SU-DHL-6 (cell line): Measurements from ENCODE around the gene BICC1.

ENCODE experiments used
- H2AFZ ChIP-seq: fragments of 200-600 bp; sonication (generic); 2 replicates; pipeline ENCODE4 v1.6.1; 2014; ENCODE audit warnings: low read depth, mild to moderate bottlenecking, moderate library complexity, mixed read lengths, antibody characterized with exemption, low read length; ENCODE audit not compliant: severe bottlenecking
- H3F3A ChIP-seq: fragments of 200-600 bp; shearing (Covaris generic); 2 replicates; pipeline ENCODE4 v1.6.0; 2016; ENCODE audit warnings: antibody characterized with exemption, mild to moderate bottlenecking; ENCODE audit not compliant: insufficient read depth
- H3K27ac ChIP-seq: fragments of 200-600 bp; sonication (generic); 2 replicates; pipeline ENCODE4 v1.5.1; 2016; ENCODE audit warnings: low read depth, mild to moderate bottlenecking, low read length, moderate library complexity, mixed read lengths
- H3K27me3 ChIP-seq: fragments of 200-600 bp; sonication (generic), shearing (Covaris generic); 2 replicates; pipeline ENCODE4 v1.6.0; 2014; ENCODE audit warnings: mild to moderate bottlenecking, low read length
- H3K36me3 ChIP-seq: fragments of 200-600 bp; sonication (generic); 2 replicates; pipeline ENCODE4 v1.6.1; 2014; ENCODE audit warnings: mild to moderate bottlenecking, low read length, mixed read lengths
- H3K4me2 ChIP-seq: fragments of 300-600, 200-600 bp; shearing (Covaris generic), sonication (generic); 2 replicates; pipeline ENCODE4 v1.6.0; 2014; ENCODE audit warnings: low read length, low read depth, mild to moderate bottlenecking; ENCODE audit not compliant: poor library complexity, severe bottlenecking
- H3K4me3 ChIP-seq: fragments of 200-600 bp; sonication (generic); 2 replicates; pipeline ENCODE4 v1.5.1; 2014; ENCODE audit warnings: antibody characterized with exemption, low read length, mild to moderate bottlenecking, mixed read lengths; ENCODE audit not compliant: insufficient read depth, poor library complexity, severe bottlenecking
- H3K79me2 ChIP-seq: fragments of 200-600 bp; sonication (generic); 2 replicates; pipeline ENCODE4 v1.6.1; 2014; ENCODE audit warnings: mild to moderate bottlenecking, low read length, moderate library complexity; ENCODE audit not compliant: insufficient read depth
- H3K9ac ChIP-seq: fragments of 200-600 bp; sonication (generic); 2 replicates; pipeline ENCODE4 v1.7.0; 2014; ENCODE audit warnings: mild to moderate bottlenecking, low read length
- H3K9me2 ChIP-seq: fragments of 200-600 bp; sonication (generic); replicated peaks from 2 replicates; pipeline ENCODE4 v1.6.1; 2014; ENCODE audit warnings: low read length; ENCODE audit not compliant: insufficient read depth
- H3K9me3 ChIP-seq: fragments of 200-600 bp; sonication (generic); 2 replicates; pipeline ENCODE4 v1.6.1; 2014; ENCODE audit warnings: low read length, mixed read lengths; ENCODE audit not compliant: insufficient read depth
- H4K20me1 ChIP-seq: fragments of 200-600 bp; sonication (generic); 2 replicates; pipeline ENCODE4 v1.6.1; 2014; ENCODE audit warnings: low read depth, mild to moderate bottlenecking, antibody characterized with exemption, low read length, moderate library complexity, mixed read lengths
- CTCF ChIP-seq: fragments of 200-600 bp; sonication (generic); IDR thresholded peaks from one replicate; pipeline ENCODE4 v1.5.1; 2017; ENCODE audit warnings: antibody characterized with exemption, mild to moderate bottlenecking, low read length, moderate library complexity; ENCODE audit not compliant: insufficient read depth, poor library complexity, severe bottlenecking
- EZH2phosphoT487 ChIP-seq: fragments of 200-600 bp; sonication (generic), shearing (Covaris generic); conservative IDR thresholded peaks from 2 replicates; pipeline ENCODE4 v1.6.1; 2018; ENCODE audit warnings: mild to moderate bottlenecking, antibody characterized with exemption, low read length, moderate library complexity, mixed read lengths

The BICC1 gene

GRCh38 chr10:58725901-58726300 lies 213.2 kb downstream of the BICC1 start:
- H3K9me2 ChIP-seq = no peaks in the 10 kb centered on the region

GRCh38 chr10:58727633-58728032 lies 215.0 kb downstream of the BICC1 start:
- TF ChIP-seq CTCF = no peak
- TF ChIP-seq EZH2phosphoT487 = no peak

More at GRCh38 chr10:58725901-58726300, 213.2 kb downstream of the BICC1 start:
- H3K36me3 ChIP-seq = no peaks in the 10 kb centered on the region
- no peaks in the 10 kb centered on the region for H4K20me1 ChIP-seq
- no peaks in the 10 kb centered on the region for H3K27me3 ChIP-seq
- no peak overlapping the region for H3K4me2 ChIP-seq
- no peaks in the 10 kb centered on the region for H3K79me2 ChIP-seq
- H3K27ac ChIP-seq = no peak overlapping the region
- no peak overlapping the region for H3K9ac ChIP-seq
- no peak overlapping the region for H3K4me3 ChIP-seq
- no peaks in the 10 kb centered on the region for H3F3A ChIP-seq
- TF ChIP-seq CTCF (no peak), EZH2phosphoT487 (no peak)
- no peaks in the 10 kb centered on the region for H3K9me3 ChIP-seq
- H2AFZ ChIP-seq = no peak overlapping the region

GRCh38 chr10:58731276-58731675 lies 218.6 kb downstream of the BICC1 start:
- no peaks in the 10 kb centered on the region for H3F3A ChIP-seq
- H3K79me2 ChIP-seq = no peaks in the 10 kb centered on the region
- H2AFZ ChIP-seq = no peak overlapping the region
- no peaks in the 10 kb centered on the region for H3K27me3 ChIP-seq
- no peaks in the 10 kb centered on the region for H3K36me3 ChIP-seq
- no peak for TF ChIP-seq CTCF
- no peak for TF ChIP-seq EZH2phosphoT487
- no peak overlapping the region for H3K27ac ChIP-seq
- no peaks in the 10 kb centered on the region for H4K20me1 ChIP-seq
- H3K4me3 ChIP-seq = no peak overlapping the region
- H3K9ac ChIP-seq = no peak overlapping the region
- no peak overlapping the region for H3K4me2 ChIP-seq
- H3K9me2 ChIP-seq = no peaks in the 10 kb centered on the region
- H3K9me3 ChIP-seq = no peaks in the 10 kb centered on the region

More at GRCh38 chr10:58727633-58728032, 215.0 kb downstream of the BICC1 start:
- H3K27me3 ChIP-seq = no peaks in the 10 kb centered on the region
- no peaks in the 10 kb centered on the region for H3K9me3 ChIP-seq
- H3K36me3 ChIP-seq = no peaks in the 10 kb centered on the region
- H3K4me3 ChIP-seq = no peak overlapping the region
- no peak overlapping the region for H2AFZ ChIP-seq
- no peaks in the 10 kb centered on the region for H3K79me2 ChIP-seq
- no peak overlapping the region for H3K27ac ChIP-seq
- H4K20me1 ChIP-seq = no peaks in the 10 kb centered on the region
- H3K9me2 ChIP-seq = no peaks in the 10 kb centered on the region
- no peak overlapping the region for H3K9ac ChIP-seq
- no peaks in the 10 kb centered on the region for H3F3A ChIP-seq
- H3K4me2 ChIP-seq = no peak overlapping the region

GRCh38 chr10:58733436-58733835 lies 220.8 kb downstream of the BICC1 start:
- Histone ChIP-seq H3K9me2 (no peaks in the 10 kb centered on the region), H3K9me3 (no peaks in the 10 kb centered on the region), H4K20me1 (no peaks in the 10 kb centered on the region), H2AFZ (no peak overlapping the region), H3K36me3 (no peaks in the 10 kb centered on the region), H3K4me2 (no peak overlapping the region), H3K9ac (no peak overlapping the region), H3K4me3 (no peak overlapping the region), H3K79me2 (no peaks in the 10 kb centered on the region), H3F3A (no peaks in the 10 kb centered on the region), H3K27me3 (no peaks in the 10 kb centered on the region), H3K27ac (no peak overlapping the region)
- TF ChIP-seq CTCF (no peak), EZH2phosphoT487 (no peak)
